ENCODE data around the gene MKNK2.
"Not testable (repeated sequence)": the region's sequence is repeated elsewhere in the genome, so short reads cannot be mapped to it uniquely, and the experiment has no call there.

MKNK2 gene

GRCh38 chr19:1991018-1991913 lies 59.8 kb downstream of the MKNK2 start:
- no peak for DNase-seq (ENCODE audit: low read depth)

GRCh38 chr19:1990230-1991017 lies 60.6 kb downstream of the MKNK2 start:
- DNase-seq (ENCODE audit: low read depth): no peak

- DNase-seq (ENCODE audit: low read depth): no peak
Measured at GRCh38 chr19:1989513-1990229, 61.4 kb downstream of the MKNK2 start.

- DNase-seq (ENCODE audit: low read depth): not testable (repeated sequence)
Measured at GRCh38 chr19:1988464-1988863, 62.6 kb downstream of the MKNK2 start.

All from activated T-cell treated with anti-CD3 and anti-CD28 coated beads for 24 hours (primary cell).